NOMO-1 treated with DMSO at 0.1 percent for 48 hours (cell line): ENCODE results near the gene CD8B.
"Not testable (repeated sequence)": the region's sequence is repeated elsewhere in the genome, so short reads cannot be mapped to it uniquely, and the experiment has no call there.

Experiments
- DNase-seq: peaks from one replicate; lab custom pipeline; 2025; ENCODE audit not compliant: unreplicated experiment; lab: John Stamatoyannopoulos, UW

The CD8B gene

DNA sequence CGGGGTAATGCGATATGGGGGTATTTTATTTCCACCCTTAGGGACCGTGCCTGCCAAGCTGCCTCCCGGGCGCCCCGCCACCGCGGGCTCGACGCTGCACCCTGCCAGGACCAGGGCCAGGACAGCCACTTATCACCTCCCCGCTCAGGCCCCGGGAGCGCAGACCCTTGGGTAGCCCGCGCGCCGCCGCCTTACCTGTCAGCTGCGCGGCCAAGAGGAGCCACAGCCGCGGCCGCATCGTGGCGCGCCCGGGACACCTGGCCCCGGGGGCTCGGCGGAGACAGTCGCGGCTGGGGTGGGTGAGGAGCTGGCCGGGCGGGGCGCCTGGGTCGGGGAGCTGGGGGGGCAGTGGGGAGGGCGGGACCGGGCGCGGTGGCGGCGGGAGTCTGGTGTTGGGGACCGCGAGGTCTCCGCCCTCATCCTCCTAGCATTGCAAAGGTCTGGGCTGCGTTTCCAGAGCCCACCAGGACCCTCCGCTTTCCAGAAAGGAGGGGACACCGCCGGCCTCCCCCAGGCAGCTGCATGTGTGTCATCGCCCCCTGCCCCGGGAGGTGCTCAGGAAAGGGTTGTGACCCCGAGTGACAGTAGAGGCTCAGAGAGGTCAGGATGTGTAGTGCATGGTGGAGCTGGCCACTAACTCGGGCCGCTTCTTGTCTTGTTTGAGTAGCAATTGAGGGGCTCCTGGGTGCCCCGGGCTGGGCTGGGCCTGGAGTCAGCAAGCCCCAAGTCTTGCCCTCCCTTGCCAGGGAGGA is at the start of gene CD8B:
Gene CD8B, minus strand, starts transcription at position 259 of the 752 bp plus-strand sequence. Its CDS starts 21 bp downstream, at position 238.
- not testable (repeated sequence) for DNase-seq

DNA sequence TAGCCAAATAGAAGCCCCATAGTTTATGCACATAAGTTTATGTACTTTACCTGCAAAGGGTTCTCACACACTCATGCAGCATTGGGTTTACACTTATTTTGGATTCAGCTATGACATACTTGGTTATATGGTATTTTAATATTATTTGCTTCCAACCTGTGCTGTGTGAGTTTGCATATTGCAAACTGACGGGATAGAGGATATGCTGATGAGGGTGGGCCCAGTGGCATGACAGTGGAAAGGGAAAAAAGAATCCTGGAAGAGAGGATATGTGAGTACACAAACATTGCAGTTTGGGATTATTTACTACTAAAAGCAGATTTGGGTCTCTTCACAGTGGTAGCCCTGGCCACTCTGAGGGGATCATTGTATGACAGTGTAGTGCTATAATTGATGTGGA is 44.2 kb upstream of the CD8B start:
- not testable (repeated sequence) for DNase-seq

DNA sequence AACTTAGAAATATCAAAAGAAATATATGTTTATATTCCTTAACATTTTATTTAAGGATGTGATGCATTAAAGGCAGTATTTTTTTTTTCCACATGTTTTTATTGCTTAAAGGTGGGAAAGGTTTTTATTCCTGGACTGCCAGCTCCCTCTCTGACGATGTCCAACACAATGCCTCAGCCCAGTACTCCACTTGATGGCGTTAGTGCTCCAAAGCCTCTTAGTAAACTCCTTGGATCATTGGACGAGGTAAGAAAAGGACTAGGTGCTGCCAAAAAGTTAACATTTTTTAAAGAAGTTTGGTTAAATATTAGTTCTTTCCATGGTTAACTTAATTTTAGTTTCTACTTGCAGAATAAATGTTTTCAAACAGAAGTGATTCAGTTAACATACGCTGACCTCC is 39.0 kb upstream of the CD8B start:
- not testable (repeated sequence) for DNase-seq

DNA sequence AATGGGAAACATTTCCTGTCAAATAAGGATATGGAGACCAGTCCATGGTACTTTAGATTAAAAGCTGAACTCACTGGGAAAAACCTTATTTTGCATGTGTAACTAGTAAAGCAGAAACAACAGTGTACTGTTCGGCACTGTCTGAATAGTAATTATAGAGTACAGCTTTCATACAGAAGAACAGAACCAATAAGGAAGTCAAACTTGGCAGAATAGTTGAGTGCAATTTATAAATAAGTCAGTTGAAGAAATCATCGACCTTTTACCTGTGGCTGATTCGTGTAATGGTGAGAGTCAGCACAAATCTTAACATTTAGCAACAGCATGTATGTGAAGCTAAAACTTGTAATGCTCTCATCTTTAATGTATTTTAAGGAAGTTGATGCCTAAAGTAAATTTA is 24.3 kb upstream of the CD8B start:
- not testable (repeated sequence) for DNase-seq

DNA sequence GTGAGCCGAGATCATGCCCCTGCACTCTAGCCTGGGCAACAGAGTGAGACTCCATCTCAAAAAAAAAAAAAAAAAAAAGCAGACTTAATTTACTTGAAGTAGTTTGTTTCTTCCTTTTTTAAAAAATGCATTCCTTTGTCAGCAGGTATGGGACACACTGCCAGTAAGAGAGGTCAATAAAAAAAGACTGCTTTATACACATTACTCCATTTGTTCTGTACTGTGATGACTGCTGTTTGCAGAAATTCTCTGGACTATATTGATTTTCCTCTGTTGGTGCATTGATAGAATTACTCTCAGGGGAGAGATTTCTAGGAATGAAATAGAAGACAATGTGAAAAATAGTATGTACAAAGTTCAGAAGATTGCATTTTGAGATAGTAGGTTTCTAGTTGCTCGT is 21.2 kb upstream of the CD8B start:
- DNase-seq: not testable (repeated sequence)

DNA sequence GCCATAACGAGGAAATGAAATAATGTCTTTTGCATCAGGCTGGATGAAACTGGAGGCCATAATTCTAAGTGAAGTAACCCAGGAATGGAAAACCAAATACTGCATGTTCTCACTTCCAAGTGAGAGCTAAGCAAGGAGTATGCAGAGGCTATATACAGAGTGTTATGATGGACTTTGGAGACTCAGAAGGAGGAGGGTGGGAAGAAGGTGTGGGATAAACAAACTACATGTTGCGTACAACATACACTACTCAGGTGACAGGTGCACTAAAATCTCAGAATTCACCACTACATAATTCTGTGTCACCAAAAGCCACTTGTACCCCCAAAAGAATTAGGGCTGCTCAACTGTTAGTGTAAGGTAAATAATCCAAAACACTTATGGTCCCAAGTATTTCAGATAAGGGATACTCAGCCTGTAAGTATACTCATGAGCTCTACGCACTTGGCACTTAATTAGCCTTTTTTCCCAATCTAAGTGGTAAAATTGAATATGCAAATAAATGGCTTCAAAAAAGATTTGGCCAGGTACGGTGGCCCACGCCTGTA is 20.5 kb upstream of the CD8B start:
- not testable (repeated sequence) for DNase-seq

DNA sequence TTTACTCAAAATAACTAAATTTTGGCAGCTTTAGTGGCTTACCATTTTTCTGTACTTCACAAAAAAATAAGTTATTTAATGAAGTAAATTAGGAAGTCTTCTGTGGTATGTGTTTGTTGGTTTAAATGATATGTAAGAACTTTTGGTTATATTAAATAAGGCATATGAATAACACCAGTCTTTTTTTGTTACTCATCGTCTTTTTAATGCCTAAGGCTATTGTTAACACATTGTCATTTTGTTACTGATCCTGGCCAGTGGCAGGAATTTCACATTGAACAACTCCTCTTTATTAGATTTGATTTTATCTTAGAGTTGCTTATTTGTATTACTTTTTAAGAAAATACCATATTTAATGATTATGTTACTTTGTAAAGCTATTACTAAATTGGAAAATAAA is 17.3 kb upstream of the CD8B start:
- DNase-seq: not testable (repeated sequence)

DNA sequence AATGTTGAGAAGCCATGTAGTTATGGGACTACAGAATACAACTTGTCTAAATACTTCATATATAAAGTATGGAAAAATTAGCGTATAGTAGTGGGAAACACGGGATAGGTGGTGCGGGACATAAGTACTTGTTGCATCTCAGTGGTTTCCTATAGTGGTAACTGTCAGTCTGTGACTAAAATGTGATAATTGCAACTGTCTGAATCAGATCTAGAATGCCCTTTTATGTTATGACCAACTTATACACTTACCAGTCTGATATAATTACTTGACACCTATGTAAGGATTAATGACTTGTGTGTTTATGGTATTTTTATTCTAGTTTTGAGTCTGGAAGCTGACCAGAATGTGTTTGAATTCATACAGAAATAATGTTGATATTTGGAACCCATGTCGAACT is 9.3 kb upstream of the CD8B start:
- DNase-seq: not testable (repeated sequence)

DNA sequence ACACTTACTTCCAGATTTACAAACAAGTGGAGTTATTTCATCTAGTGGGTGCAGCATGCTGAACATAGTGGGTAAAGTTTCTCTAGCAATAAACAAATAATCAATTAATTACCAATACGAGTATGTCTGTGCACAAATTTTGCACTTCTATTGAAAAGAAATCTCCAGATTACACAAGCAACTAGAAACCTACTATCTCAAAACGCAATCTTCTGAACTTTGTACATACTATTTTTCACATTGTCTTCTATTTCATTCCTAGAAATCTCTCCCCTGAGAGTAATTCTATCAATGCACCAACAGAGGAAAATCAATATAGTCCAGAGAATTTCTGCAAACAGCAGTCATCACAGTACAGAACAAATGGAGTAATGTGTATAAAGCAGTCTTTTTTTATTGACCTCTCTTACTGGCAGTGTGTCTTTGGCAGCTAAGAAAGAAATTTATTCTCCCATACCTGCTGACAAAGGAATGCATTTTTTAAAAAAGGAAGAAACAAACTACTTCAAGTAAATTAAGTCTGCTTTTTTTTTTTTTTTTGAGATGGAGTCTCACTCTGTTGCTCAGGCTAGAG is 7.3 kb upstream of the CD8B start:
- not testable (repeated sequence) for DNase-seq

DNA sequence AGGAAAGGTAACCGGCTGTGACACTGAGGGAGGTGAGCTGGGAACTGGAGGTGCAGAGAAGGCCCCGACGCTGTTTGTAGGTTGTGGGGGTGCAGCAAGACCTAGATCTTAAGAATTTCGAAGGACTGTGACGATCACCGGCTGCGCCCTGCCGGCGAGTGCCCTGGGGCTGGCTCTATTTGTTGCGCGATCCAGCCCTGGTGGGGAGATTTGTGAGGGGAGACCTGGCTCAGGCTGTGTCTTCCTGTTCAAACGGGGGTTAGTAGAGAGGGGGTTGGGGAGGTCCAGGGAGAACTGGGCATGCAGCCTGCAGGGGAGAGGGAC is 656 bp upstream of the CD8B start:
- DNase-seq: not testable (repeated sequence)

DNA sequence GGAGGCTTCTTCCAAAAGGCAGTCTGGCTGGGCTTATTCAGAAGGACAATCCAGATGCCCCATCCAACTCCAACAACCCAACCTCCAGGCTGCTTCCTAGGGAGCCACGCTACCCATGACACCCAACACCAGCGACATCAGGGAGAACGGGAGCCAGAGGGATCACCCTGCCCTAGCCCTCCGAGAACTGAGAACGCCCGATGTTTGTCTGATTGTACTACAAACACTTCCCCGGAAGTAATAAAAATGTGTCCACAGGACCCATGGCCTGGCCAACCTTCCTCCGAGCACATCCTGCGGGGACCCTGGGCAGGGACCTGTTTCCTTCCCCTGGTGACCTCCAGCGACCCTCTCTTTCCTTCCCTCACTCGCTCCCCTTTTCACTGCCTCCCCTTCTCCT is 511 bp downstream of the CD8B start:
- not testable (repeated sequence) for DNase-seq

DNA sequence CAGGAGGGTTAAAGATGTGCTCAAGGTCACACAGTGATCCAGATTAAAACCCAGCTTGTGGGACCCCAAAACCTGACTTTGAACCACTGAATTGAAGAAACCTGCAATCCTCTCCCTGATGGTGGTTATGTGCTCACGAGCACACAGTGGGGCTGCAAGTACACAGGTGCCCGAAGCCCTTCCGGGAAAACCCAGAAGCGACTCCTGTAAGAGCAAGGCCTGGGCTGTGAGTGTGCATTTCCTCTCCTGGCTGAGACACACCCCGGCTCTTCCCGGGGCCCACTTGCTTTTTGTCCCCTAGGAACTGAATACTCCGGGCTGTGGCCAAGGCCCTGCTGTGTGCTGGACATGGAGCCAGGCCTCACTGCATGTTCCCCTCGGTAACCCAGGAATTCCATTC is 1.1 kb downstream of the CD8B start:
- DNase-seq: not testable (repeated sequence)

DNA sequence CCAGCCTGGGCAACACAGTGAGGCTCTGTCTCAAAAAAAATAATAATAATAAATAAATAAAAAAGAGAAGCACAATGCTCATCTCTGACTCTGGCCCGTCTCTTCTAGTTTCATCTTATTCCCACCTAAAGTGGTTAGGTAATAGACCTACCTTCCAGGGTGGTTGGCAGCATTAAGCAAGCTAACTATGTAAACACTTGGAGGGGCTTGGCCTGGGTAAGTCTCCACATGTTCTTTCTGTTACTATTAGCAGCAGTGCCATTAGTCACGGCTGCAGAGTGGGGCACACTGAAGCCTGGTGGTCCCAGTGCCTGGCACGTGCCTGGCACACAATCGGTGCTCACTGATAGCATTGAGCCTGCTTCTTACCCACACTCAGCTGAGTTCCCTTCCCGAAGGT is 4.0 kb downstream of the CD8B start:
- not testable (repeated sequence) for DNase-seq

DNA sequence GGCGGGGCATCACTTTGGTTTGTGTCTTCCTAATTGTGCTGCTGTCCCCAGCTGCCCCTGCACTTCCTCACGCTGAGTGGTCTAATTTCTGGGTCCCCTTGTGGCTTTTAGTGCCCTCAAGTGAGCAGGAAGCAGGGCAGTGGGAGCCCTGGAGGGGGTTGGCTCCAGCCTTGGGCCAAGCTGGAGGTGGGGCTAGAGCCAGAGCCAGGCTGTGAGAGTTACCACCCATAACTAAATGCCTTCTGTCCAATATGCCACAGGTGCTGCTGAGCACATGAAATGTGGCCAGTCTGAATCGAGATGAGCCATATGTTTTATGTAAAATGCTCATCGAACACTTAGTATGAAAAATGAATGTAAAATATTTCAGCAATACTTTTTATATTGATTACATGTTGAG is 5.2 kb downstream of the CD8B start:
- not testable (repeated sequence) for DNase-seq

DNA sequence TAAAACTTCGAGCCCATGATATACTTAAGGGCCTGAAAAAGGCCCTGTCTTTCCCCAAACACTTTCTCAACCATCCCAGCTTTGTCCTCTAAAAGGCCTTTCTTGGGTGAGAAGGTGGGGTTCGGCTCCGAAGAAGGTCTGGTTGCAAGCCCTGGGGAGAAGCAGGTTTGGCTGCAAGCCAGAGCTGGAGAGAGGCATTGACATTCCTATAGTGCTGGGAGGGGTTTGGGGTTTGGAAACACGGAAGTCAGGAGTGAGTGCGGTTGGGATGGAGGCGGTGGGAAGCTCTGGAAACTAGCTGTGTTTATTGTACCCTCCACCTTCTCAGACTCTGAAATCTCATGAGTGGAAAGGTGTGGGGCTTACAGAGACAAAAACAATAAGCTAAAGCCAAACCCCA is 5.7 kb downstream of the CD8B start:
- not testable (repeated sequence) for DNase-seq

DNA sequence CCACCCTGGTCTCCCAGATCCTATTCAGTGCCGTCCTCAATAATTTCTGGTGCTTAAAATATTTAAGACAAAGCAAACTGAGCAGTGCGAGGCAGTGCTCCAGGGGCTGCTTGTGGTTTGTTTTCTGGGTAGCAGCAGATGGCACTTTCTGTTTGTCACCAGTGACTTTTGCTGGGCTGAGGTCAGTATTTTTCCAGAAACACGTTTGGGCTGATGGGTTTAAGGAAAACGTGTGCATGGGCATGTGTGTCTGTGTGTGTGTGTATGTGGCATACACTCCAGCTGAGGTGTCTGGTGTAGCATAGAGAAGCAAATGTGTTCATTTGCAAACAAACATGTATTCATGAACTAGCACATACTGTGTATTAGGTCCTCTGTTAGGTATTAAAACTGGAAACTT is 10.1 kb downstream of the CD8B start:
- not testable (repeated sequence) for DNase-seq

DNA sequence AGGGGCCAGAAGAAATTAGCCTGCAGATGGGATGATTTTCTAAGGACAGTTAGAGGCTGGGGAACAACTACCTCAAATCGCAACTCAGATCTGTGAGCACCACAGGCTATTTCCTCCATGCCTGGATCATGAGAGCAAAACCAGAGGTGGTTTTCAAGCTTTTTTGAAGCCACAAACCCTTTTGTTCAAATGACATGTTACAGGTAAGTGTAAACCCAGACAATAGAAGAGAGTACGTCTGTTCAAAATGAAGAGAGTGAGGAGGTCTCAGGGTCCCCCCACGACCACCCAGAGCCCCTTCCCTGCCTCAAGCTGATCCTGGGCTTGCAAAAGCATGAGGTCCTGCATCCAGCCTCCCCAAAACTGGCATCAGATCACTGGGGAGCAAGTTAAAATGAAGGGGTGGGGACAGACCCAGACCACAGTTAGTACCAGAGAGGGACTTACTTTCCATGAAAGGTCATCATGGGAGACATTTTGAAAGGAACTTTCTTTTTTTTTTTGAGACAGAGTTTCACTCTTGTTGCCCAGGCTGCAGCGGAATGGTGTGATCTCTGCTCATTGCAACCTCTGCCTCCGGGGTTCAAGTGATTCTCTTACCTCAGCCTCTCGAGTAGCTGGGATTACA is 19.0 kb downstream of the CD8B start:
- not testable (repeated sequence) for DNase-seq

DNA sequence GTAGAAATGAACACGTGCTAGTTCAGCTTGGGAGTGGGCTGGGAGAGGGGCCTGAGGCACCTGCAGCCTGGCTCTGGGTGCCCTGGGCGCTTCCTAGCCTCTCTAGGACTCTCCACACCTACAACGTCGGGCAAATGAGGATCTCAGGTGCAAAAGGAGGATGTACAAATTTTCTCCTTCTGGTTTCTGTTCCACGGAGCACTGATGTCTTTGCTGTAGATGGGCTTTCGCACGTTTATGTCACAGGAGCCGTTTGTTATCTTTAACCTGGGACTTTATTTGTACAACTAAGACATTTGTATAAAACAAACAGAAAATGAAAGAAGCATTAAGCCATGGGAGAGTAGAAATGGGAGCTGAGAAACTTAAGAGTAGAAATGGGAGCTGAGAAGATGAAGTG is 20.4 kb downstream of the CD8B start:
- DNase-seq: not testable (repeated sequence)

DNA sequence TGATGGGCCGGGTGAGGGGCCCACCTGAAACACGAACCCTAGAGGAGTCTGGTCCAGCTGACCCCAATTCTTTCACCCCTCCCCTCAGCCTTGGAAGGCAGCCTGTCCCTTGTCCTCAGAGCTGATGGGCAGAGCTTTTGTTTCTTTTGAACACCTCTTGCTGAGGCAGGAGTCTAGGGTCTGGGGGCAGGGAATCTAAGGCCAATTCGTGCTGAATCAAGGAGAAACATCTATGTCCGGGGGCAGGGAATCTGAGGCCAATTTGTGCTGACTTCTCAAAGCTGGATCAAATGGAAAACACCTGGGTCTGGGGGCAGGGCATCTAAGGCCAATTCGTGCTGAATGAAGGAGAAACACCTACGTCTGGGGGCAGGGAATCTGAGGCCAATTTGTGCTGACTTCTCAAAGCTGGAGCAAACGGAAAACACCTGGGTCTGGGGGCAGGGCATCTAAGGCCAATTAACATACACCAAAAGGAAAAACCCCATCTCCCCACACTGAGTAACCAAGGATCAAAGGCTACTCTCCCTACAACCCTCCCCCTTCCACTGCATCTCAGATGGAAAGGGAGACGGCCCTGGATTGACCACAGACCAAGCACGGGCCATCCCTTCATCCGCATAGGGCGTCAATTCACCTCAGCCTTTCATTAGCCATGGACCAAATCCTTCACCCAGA is 21.7 kb downstream of the CD8B start:
- not testable (repeated sequence) for DNase-seq

DNA sequence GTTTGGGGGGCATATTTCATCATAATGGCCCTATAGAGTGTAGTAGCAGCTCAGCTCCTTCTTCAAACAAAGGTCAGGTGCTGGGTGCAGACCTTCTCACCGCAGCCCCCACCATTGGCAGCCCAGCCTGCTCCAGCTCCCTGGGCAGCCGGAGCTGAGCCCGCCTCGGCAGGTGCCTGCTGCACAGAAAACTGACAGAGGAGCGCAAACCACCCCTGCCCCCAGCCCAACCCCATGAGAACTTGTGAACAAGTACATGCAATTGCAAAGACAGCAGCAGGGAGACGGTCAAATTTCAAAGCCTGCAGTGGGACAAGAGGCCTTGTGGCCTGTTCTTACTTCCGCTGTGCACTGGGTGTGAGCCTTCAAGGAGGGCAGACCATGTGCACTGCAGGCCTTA is 22.2 kb downstream of the CD8B start:
- DNase-seq: not testable (repeated sequence)

DNA sequence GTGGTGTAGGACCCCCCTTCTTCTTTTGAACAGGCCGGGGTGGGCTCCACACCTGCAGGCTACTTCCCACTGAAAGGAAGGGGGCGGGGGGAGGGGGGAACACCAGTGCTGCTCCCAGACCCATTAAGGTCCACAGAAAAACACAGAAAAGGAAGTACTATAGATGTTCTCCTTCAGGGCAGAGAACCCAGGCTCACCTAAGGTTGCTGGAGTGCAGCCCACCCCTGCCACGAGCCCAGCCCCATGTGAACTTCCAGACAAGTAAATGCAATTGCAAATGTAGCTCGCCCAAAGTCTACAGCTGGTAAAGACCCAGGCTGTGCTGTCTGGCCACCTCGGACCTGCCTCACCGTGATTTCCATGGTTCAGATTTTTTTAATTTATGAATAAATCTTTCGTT is 24.0 kb downstream of the CD8B start:
- not testable (repeated sequence) for DNase-seq
